ENCODE results near the gene CFAP61. TPM values are rescaled to one million over a fixed set of nuclear protein-coding genes. Genes with fewer than 3 reads are reported as not detected.

The CFAP61 gene
- total RNA-seq, 2 donors from 2014 or later = 0.27 TPM; not detected in 1

DNA sequence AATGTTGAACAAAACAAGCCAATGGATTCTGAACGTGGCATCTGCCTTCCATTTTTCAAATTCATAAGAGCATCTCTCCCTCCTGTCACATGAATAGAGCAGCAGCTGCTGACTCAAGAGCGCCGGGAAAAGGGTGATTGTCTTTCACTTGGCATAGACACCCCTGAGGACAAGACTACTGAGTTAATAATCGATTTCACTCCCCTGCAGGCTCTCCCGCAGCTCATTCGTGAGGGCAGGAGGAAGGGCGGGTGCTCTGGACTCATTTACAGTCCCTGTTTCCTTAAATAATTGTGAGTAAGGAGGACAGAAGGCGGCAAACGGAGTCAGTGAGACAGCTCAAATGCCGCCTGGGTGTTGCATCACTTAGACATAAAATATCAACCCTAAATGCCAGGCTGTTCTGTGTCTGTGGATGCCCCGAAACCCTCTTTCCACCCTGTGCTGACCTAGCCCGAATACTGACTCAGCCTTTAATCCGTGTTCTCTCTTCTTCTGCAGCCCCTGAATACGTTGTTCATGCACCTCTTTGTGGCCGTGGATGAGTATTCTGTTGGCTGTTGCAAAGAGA, 21.6 kb downstream of the CFAP61 start:
- TF ChIP-seq, protein P1, sequence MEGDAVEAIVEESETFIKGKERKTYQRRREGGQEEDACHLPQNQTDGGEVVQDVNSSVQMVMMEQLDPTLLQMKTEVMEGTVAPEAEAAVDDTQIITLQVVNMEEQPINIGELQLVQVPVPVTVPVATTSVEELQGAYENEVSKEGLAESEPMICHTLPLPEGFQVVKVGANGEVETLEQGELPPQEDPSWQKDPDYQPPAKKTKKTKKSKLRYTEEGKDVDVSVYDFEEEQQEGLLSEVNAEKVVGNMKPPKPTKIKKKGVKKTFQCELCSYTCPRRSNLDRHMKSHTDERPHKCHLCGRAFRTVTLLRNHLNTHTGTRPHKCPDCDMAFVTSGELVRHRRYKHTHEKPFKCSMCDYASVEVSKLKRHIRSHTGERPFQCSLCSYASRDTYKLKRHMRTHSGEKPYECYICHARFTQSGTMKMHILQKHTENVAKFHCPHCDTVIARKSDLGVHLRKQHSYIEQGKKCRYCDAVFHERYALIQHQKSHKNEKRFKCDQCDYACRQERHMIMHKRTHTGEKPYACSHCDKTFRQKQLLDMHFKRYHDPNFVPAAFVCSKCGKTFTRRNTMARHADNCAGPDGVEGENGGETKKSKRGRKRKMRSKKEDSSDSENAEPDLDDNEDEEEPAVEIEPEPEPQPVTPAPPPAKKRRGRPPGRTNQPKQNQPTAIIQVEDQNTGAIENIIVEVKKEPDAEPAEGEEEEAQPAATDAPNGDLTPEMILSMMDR (IDR thresholded peaks at IDR 0.05) = no peak
- Histone ChIP-seq H3K36me3 (no peaks in the 10 kb centered on the region), H3K27me3 (replicated peaks; ENCODE audit: insufficient read depth) (no peaks in the 10 kb centered on the region), H3K9me3 (no peaks in the 10 kb centered on the region), H3K4me3 (no peak overlapping the region), H3K4me1 (ENCODE audit: control insufficient read depth in 1 of 2, low read depth in 2 of 2) (no peaks in the 10 kb centered on the region), H3K27ac (no peak overlapping the region)
- ATAC-seq (ENCODE audit: insufficient number of reproducible peaks, low FRiP score, low read depth) (no peak), DNase-seq (ENCODE audit: low spot score) (no peak)

DNA sequence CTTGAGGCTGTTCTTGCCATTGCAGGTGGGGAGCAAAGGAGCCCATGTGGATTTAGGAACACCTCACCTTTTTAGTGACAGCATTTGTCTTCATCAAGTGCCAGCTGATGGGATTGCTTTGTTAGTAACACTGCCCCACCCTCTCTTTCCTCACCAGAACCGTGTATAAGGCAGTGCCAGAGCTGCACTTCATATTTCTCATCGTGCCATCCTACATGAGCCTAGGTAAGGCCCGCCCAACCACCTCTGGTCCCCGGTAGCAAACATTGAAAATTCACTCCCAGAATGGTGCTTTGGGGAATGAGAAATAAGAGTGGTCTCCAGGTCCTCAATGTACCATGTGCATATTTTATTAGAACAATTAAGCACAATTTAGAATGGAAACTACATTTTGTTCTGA, 22.7 kb downstream of the CFAP61 start:
- TF ChIP-seq, protein P1 (IDR thresholded peaks at IDR 0.05) = no peak
- DNase-seq (ENCODE audit: low spot score) = no peak
- Histone ChIP-seq H3K4me3 (no peak overlapping the region), H3K27me3 (replicated peaks; ENCODE audit: insufficient read depth) (no peaks in the 10 kb centered on the region), H3K9me3 (no peaks in the 10 kb centered on the region), H3K36me3 (no peaks in the 10 kb centered on the region), H3K4me1 (ENCODE audit: control insufficient read depth in 1 of 2, low read depth in 2 of 2) (no peaks in the 10 kb centered on the region), H3K27ac (no peak overlapping the region)
- ATAC-seq (ENCODE audit: insufficient number of reproducible peaks, low FRiP score, low read depth) = no peak

DNA sequence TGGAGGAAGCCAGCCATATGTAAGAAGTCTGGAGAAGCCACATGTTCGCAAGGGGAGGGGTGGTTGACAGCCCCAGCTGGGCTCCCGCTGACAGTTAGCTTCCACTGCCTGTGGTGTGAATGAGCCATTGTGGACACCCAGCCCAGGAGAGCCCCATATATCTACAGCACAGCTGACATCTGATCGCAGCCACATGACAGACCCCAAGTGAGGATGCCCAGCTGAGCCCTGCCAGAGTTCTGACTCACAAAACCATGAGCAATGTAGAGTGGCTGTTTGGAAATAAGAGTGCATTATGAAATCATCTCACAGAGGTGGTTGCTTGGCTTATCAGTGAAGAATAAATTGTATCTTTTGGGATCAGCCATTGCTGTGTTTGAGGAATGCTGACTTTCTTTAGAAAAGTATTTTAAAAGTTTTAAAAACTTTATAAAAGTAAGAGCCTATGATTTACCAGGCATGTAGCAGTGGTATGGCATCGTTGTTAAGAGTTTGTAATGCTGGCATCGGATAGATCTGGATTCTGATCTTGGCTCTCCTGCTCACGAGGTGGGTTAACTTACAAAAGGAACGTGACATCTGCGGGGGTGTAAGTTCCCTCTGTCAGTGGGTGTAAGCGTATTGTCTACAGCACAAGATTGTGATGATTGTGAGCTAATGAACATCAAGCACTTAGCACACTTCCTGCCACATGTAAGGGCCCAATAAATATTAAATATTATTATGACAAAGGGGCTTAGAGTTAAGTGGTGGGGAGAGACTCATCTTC, 24.1 kb downstream of the CFAP61 start:
- ATAC-seq (ENCODE audit: insufficient number of reproducible peaks, low FRiP score, low read depth) = no peak
- Histone ChIP-seq H3K9me3 (no peaks in the 10 kb centered on the region), H3K36me3 (no peaks in the 10 kb centered on the region), H3K4me1 (ENCODE audit: control insufficient read depth in 1 of 2, low read depth in 2 of 2) (no peaks in the 10 kb centered on the region), H3K27me3 (replicated peaks; ENCODE audit: insufficient read depth) (no peaks in the 10 kb centered on the region), H3K4me3 (no peak overlapping the region), H3K27ac (no peak overlapping the region)
- DNase-seq (ENCODE audit: low spot score) = no peak
- TF ChIP-seq, protein P1 (IDR thresholded peaks at IDR 0.05) = no peak

DNA sequence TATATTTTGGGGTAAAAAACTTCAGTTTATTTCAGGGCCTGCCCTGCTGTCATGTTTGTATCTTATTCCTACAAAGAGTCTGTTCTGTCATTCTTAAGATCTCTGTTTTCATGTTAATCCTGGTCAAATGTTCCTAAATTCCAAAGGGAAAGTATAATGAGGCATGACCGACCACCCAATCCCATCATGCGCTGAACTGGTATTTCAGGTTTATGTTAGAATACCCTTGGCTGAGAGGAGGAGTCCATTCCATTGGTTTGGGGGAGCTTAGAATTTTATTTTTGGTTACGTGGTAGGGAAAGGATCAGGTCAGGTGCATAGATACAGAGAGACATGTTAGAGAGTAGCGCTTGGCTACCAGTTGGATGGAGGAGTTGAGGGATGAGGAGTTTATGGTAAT, 25.7 kb downstream of the CFAP61 start:
- Histone ChIP-seq H3K4me1 (ENCODE audit: control insufficient read depth in 1 of 2, low read depth in 2 of 2) (no peaks in the 10 kb centered on the region), H3K27me3 (replicated peaks; ENCODE audit: insufficient read depth) (no peaks in the 10 kb centered on the region), H3K9me3 (no peaks in the 10 kb centered on the region), H3K27ac (no peak overlapping the region), H3K4me3 (no peak overlapping the region), H3K36me3 (no peaks in the 10 kb centered on the region)
- TF ChIP-seq, protein P1 (IDR thresholded peaks at IDR 0.05) = no peak
- ATAC-seq (ENCODE audit: insufficient number of reproducible peaks, low FRiP score, low read depth) (no peak), DNase-seq (ENCODE audit: low spot score) (no peak)

DNA sequence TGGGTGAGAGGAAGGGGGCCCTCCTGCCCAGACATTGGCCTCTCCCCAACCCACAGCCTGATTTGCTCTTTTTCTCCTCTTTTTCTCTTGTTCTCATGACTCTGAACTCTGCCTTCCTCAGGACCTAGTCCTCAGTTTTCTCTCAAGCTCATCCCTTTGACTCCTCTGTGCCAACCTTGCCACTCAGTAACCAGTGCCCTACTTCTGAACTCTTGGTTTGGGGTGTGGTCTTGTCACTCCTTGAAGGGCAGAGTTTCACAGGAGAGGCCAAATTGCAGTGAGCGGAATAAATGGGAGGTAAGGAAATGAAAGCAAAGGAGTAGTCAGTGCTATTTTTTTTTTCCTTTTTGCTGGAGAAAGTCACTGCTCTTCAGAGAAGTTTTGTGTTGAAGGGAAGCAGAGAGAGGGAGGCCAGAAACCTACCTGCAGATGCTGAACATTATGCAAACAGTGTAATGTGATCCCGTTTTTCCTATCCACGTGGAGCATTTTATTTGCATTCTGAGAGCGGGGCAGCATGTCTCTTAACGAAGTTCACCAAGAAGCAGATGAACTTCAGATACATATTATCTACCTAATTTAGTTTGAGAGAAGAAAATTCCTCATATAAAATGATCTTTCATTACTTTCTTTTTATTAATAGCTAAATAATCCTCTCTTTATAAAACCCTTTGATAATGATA, 26.9 kb downstream of the CFAP61 start:
- no peaks in the 10 kb centered on the region for H3K36me3 ChIP-seq
- peaks cover under 1 to 4% of the 10 kb centered on the region in 2 donors for H3K4me1 ChIP-seq (ENCODE audit: control insufficient read depth in 1 of 2, low read depth in 2 of 2)
- no peak overlapping the region for H3K4me3 ChIP-seq
- H3K9me3 ChIP-seq = no peaks in the 10 kb centered on the region
- H3K27me3 ChIP-seq (replicated peaks; ENCODE audit: insufficient read depth) = no peaks in the 10 kb centered on the region
- no peak overlapping the region for H3K27ac ChIP-seq
- ATAC-seq (ENCODE audit: insufficient number of reproducible peaks, low FRiP score, low read depth) (no peak), DNase-seq (ENCODE audit: low spot score) (no peak)
- TF ChIP-seq, protein P1 (IDR thresholded peaks at IDR 0.05) = no peak
